MM.1S (cell line): ENCODE data around the gene CBLN3.

ENCODE experiments used
- CTCF ChIP-seq: fragments of 300-600 bp; sonication (generic); IDR thresholded peaks from 2 replicates; pipeline ENCODE4 v1.5.1; 2016; ENCODE audit warnings: antibody characterized with exemption, low read length, mixed read lengths
- EZH2 ChIP-seq: fragments of 300-600 bp; sonication (generic); optimal IDR thresholded peaks from 2 replicates; pipeline ENCODE3; 2017; ENCODE audit warnings: low read depth, mild to moderate bottlenecking, antibody characterized with exemption, low read length, mixed read lengths
- EZH2phosphoT487 ChIP-seq: fragments of 300-600 bp; sonication (generic); IDR thresholded peaks from 2 replicates; pipeline ENCODE4 v1.6.1; 2018; ENCODE audit warnings: antibody characterized with exemption, low read length

GRCh38 chr14:24473211-24473610, 43.7 kb upstream of the CBLN3 start:
- TF ChIP-seq CTCF = no peak
- no peak for TF ChIP-seq EZH2phosphoT487
- no peak for TF ChIP-seq EZH2
